ENCODE results near the gene DGAT2L6.

Gene DGAT2L6

DNA sequence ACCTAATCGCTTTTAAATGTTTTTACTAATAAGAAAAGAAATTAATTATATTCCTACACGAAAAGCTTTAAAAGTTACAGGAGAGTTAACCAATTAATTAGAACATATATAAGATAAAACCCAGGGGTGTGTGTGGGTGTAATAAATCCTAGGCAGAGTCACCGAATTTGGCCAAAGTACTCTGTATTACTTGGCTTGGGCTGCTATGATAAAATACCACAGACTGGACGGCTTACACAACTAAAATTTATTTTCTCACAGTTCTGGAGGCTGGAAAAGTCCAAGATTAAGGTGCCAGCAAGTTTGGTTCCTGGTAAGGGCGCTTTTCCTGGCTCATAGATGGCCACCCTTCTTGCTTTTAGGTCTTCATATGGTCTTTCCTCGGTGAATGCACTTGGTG is 67.6 kb downstream of the DGAT2L6 start:
- no peaks in the 10 kb centered on the region for H3K9me3 ChIP-seq
- no peak overlapping the region for H3K4me3 ChIP-seq
- no peak overlapping the region for H3K27ac ChIP-seq
- H3K36me3 ChIP-seq = no peaks in the 10 kb centered on the region
- no peaks in the 10 kb centered on the region for H3K27me3 ChIP-seq
- intact Hi-C loops (cut with DNase I; ENCODE audit: low total_unique reads) = no loop called here
- H3K4me1 ChIP-seq = no peaks in the 10 kb centered on the region
- no peak for DNase-seq
- TF ChIP-seq, protein P1, sequence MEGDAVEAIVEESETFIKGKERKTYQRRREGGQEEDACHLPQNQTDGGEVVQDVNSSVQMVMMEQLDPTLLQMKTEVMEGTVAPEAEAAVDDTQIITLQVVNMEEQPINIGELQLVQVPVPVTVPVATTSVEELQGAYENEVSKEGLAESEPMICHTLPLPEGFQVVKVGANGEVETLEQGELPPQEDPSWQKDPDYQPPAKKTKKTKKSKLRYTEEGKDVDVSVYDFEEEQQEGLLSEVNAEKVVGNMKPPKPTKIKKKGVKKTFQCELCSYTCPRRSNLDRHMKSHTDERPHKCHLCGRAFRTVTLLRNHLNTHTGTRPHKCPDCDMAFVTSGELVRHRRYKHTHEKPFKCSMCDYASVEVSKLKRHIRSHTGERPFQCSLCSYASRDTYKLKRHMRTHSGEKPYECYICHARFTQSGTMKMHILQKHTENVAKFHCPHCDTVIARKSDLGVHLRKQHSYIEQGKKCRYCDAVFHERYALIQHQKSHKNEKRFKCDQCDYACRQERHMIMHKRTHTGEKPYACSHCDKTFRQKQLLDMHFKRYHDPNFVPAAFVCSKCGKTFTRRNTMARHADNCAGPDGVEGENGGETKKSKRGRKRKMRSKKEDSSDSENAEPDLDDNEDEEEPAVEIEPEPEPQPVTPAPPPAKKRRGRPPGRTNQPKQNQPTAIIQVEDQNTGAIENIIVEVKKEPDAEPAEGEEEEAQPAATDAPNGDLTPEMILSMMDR (IDR thresholded peaks at IDR 0.05) = no peak

DNA sequence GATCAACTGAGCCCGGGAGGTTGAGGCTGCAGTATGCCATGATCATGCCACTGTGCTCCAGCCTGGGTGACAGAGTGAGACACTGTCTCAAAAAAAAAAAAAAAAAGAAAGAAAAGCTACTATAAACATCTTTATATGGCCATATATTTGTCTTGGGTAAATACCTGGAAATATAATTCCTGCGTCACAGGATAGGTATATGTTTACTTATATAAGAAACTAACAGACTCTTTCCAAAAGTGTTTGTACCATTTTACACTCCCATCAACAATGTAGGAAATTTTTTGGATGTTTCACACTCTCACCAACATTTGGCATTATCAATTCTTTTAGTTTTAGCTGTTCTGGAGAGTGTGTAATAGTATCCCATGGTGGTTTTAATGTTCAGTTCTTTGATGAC is 70.0 kb downstream of the DGAT2L6 start:
- Histone ChIP-seq H3K9me3 (no peaks in the 10 kb centered on the region), H3K27me3 (no peaks in the 10 kb centered on the region), H3K4me3 (no peak overlapping the region), H3K27ac (no peak overlapping the region), H3K4me1 (no peaks in the 10 kb centered on the region), H3K36me3 (no peaks in the 10 kb centered on the region)
- DNase-seq = no peak
- TF ChIP-seq, protein P1 (IDR thresholded peaks at IDR 0.05) = no peak
- intact Hi-C loops (cut with DNase I; ENCODE audit: low total_unique reads) = no loop called here

DNA sequence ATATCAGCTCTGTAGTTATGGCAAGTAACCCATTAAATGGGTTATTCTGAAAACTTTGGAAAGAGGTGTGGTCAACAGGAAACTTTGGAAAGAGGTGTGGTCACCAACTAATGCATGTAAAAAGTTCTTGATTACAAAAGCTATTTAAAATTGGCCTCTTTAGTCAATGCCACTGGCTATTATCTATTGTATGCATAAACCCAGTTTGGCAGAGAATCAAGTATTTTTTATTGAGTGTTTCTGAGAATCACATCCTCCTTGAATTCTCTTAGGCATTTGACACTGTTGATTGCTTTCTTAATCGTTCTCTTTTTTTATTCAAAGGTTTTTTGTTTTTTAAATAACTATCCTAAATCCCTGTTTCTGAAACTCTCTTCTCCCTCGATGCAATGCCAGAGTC is 75.2 kb downstream of the DGAT2L6 start:
- TF ChIP-seq, protein P1 (IDR thresholded peaks at IDR 0.05) = no peak
- intact Hi-C loops (cut with DNase I; ENCODE audit: low total_unique reads) = no loop called here
- no peak for DNase-seq

DNA sequence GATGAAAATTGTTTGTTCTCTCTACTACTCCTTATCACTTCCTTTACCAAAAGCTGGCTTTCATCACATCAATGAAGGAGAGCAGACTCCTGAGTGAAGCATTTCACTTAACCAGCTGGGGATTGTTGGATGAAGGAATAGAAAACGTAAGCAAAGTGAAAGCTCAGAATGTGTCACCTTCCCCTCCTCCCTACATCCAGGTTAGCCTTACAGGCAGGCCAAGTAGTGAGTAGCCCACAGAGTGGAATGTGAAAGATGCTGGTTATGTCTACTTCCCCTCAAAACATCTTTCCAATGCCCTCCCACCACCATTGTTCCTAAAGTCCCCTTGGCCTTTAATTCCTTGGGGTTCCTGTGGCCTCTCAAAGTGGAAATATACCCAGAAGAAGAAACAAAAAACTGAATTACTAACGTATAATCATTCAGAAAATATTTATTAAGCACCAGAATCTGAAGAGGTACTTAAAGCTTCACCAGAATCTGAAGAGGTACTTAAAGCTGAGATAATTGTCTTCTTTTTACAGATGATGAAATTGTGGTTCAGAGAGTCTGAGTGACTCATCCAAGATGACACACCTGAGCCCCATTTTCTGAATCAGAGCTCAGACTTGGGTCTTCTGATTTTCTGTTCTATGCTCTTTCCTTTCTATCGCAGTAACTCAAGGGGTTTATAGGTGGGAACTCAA is 76.2 kb downstream of the DGAT2L6 start:
- no peak overlapping the region for H3K27ac ChIP-seq
- H3K27me3 ChIP-seq = no peaks in the 10 kb centered on the region
- no peaks in the 10 kb centered on the region for H3K9me3 ChIP-seq
- no peak overlapping the region for H3K4me3 ChIP-seq
- intact Hi-C loops (cut with DNase I; ENCODE audit: low total_unique reads) = no loop called here
- TF ChIP-seq, protein P1 (IDR thresholded peaks at IDR 0.05) = no peak
- no peaks in the 10 kb centered on the region for H3K4me1 ChIP-seq
- DNase-seq = no peak
- no peaks in the 10 kb centered on the region for H3K36me3 ChIP-seq

More for the DNA sequence above, 75.2 kb downstream of the DGAT2L6 start:
- Histone ChIP-seq H3K27me3 (no peaks in the 10 kb centered on the region), H3K36me3 (no peaks in the 10 kb centered on the region), H3K9me3 (no peaks in the 10 kb centered on the region), H3K4me1 (no peaks in the 10 kb centered on the region), H3K27ac (no peak overlapping the region), H3K4me3 (no peak overlapping the region)

DNA sequence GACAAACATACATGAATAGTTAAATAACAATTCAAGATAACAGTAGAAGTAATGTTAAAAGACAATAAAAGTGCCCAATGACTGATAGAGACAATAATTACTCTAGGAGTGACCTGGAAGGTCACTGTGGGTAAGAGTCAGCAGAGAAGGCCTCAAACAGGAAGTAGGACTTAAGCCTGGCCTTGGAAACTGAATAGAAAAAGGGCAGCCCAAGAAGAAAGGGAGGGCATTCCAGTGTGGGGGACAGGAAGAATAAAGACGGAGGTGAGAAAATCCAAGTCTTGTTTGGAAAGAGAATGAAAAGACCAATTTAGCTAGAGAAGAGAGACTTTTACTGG is 76.7 kb downstream of the DGAT2L6 start:
- intact Hi-C loops (cut with DNase I; ENCODE audit: low total_unique reads) = no loop called here
- TF ChIP-seq, protein P1 (IDR thresholded peaks at IDR 0.05) = no peak
- no peak for DNase-seq
- Histone ChIP-seq H3K36me3 (no peaks in the 10 kb centered on the region), H3K27ac (no peak overlapping the region), H3K27me3 (no peaks in the 10 kb centered on the region), H3K4me3 (no peak overlapping the region), H3K9me3 (no peaks in the 10 kb centered on the region), H3K4me1 (no peaks in the 10 kb centered on the region)

DNA sequence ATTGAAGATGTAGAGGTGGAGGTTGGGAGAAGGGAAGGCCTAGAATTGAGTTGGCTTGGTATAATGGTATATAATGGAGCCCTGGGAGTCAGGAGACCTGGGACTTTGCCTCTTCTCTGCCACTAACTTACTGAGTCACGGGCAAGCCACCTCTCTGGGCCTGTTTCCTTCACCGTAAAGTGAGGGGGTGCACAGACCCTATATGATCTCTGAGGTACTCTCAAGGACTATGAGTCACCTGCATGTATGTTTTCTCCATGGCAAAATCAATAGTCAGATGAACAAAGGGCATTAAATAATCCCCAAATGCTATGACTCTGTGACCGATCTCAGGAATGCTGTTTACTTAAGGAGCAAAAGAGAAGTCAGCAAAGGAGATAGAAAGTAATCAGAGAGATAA is 77.6 kb downstream of the DGAT2L6 start:
- DNase-seq = no peak
- Histone ChIP-seq H3K4me1 (no peaks in the 10 kb centered on the region), H3K36me3 (no peaks in the 10 kb centered on the region), H3K9me3 (no peaks in the 10 kb centered on the region), H3K27ac (no peak overlapping the region), H3K4me3 (no peak overlapping the region), H3K27me3 (no peaks in the 10 kb centered on the region)
- TF ChIP-seq, protein P1 (IDR thresholded peaks at IDR 0.05) = no peak
- intact Hi-C loops (cut with DNase I; ENCODE audit: low total_unique reads) = no loop called here
